GM18505 (cell line): ENCODE results near the gene UBB.

Experiments used
- ATAC-seq: cut with Tn5 transposase; IDR thresholded peaks from one replicate; pipeline ENCODE4 v1.9.1; 2021; ENCODE audit not compliant: unreplicated experiment
- POLR2A ChIP-seq: IDR thresholded peaks from 4 replicates; pipeline ENCODE4 v1.6.1; 2011; ENCODE audit warnings: borderline replicate concordance; ENCODE audit not compliant: insufficient read depth, insufficient read length; ENCODE audit errors: extremely low read depth

The UBB gene

GRCh38 chr17:16417399-16417798, 36.5 kb downstream of the UBB start:
- TF ChIP-seq POLR2A = no peak
- ATAC-seq = no peak

GRCh38 chr17:16417896-16418684, 37.2 kb downstream of the UBB start:
- TF ChIP-seq POLR2A = no peak
- no peak for ATAC-seq

- no peak for TF ChIP-seq POLR2A
- ATAC-seq = no peak
Observed at GRCh38 chr17:16418685-16419068, 37.8 kb downstream of the UBB start.

GRCh38 chr17:16419074-16419928, 38.4 kb downstream of the UBB start:
- ATAC-seq = no peak
- no peak for TF ChIP-seq POLR2A

GRCh38 chr17:16419929-16420271, 39.0 kb downstream of the UBB start:
- no peak for TF ChIP-seq POLR2A
- ATAC-seq = no peak

GRCh38 chr17:16422416-16422815, 41.5 kb downstream of the UBB start:
- ATAC-seq = no peak
- TF ChIP-seq POLR2A = no peak

GRCh38 chr17:16423226-16423872, 42.5 kb downstream of the UBB start:
- no peak for TF ChIP-seq POLR2A
- ATAC-seq = no peak

- no peak for ATAC-seq
- no peak for TF ChIP-seq POLR2A
Observed at GRCh38 chr17:16425202-16425601, 44.3 kb downstream of the UBB start.

- no peak for TF ChIP-seq POLR2A
- no peak for ATAC-seq
Observed at GRCh38 chr17:16425698-16426659, 45.1 kb downstream of the UBB start.

GRCh38 chr17:16427020-16427419, 46.1 kb downstream of the UBB start:
- ATAC-seq = no peak
- TF ChIP-seq POLR2A = no peak

GRCh38 chr17:16428098-16428882, 47.4 kb downstream of the UBB start:
- ATAC-seq = no peak
- no peak for TF ChIP-seq POLR2A

- no peak for ATAC-seq
- no peak for TF ChIP-seq POLR2A
Observed at GRCh38 chr17:16429083-16429482, 48.2 kb downstream of the UBB start.

GRCh38 chr17:16430650-16431049, 49.8 kb downstream of the UBB start:
- TF ChIP-seq POLR2A = no peak
- ATAC-seq = no peak

GRCh38 chr17:16432017-16432416, 51.1 kb downstream of the UBB start:
- no peak for ATAC-seq

More at GRCh38 chr17:16432017-16432416, 51.1 kb downstream of the UBB start:
- TF ChIP-seq POLR2A = no peak
